K562 (cell line): ENCODE data around the gene PLSCR3. TPM values are rescaled to one million over a fixed set of nuclear protein-coding genes. Genes with fewer than 3 reads are reported as not detected.

ENCODE experiments used
- BDP1 ChIP-seq: IDR thresholded peaks from 3 replicates; pipeline ENCODE4 v1.6.1; 2011; ENCODE audit not compliant: insufficient read length, insufficient read depth
- BRD4 ChIP-seq: fragments of 200-600 bp; sonication (generic); IDR thresholded peaks from 2 replicates; pipeline ENCODE4 v1.6.1; 2017; ENCODE audit warnings: inconsistent platforms
- CEBPB ChIP-seq: fragments of 450-650 bp; IDR thresholded peaks from 2 replicates; pipeline ENCODE4 v1.6.1; 2016; ENCODE audit warnings: missing genetic modification characterization, missing compliant biosample characterization
- ILF3 ChIP-seq: fragments of 450-650 bp; IDR thresholded peaks from 2 replicates; pipeline ENCODE4 v1.6.1; 2018; ENCODE audit warnings: antibody characterized with exemption, mild to moderate bottlenecking, moderate library complexity, borderline replicate concordance
- JUNB ChIP-seq: fragments of 450-650 bp; formaldehyde crosslinking; conservative IDR thresholded peaks from 2 replicates; pipeline ENCODE4 v1.4.0; 2020; ENCODE audit warnings: mild to moderate bottlenecking
- MED1 ChIP-seq: sonication (generic); formaldehyde crosslinking; IDR thresholded peaks from 2 replicates; pipeline ENCODE4 v1.8.1; 2023; ENCODE audit warnings: missing genetic modification reagents, borderline replicate concordance
- MYC ChIP-seq, 2 experiments: fragments of 250-450 bp in 1 of 2; sonication (Bioruptor Pico) in 1 of 2; IDR thresholded peaks; 2 replicates each; pipeline versions ENCODE4 v1.5.1 to v1.6.1; 2012 to 2021; ENCODE audit warnings: low read depth in 2 of 2, borderline replicate concordance in 1 of 2, improper control_type of control experiment in 1 of 2, low read length in 1 of 2, mild to moderate bottlenecking in 1 of 2, moderate library complexity in 1 of 2
- NCOA2 ChIP-seq, 2 experiments: fragments of 450-650 bp; IDR thresholded peaks; 2 replicates each; pipeline ENCODE4 v1.6.1; 2018; ENCODE audit warnings: mild to moderate bottlenecking in 2 of 2, moderate library complexity in 1 of 2; ENCODE audit not compliant: partially characterized antibody in 2 of 2
- NFRKB ChIP-seq: fragments of 450-650 bp; IDR thresholded peaks from 2 replicates; pipeline ENCODE4 v1.6.1; 2016; ENCODE audit warnings: low read depth
- NR2C2 ChIP-seq, 2 experiments: fragments of 200-800 bp in 1 of 2; sonication (Bioruptor generic) in 1 of 2; sonication (generic) in 1 of 2; formaldehyde crosslinking in 1 of 2; IDR thresholded peaks; 2 replicates each; pipeline versions ENCODE4 v1.6.1 to v1.8.0; 2016 to 2022; ENCODE audit warnings: mild to moderate bottlenecking in 1 of 2, missing compliant biosample characterization in 1 of 2, missing genetic modification characterization in 1 of 2, missing genetic modification reagents in 1 of 2
- SETDB1 ChIP-seq: IDR thresholded peaks from one replicate; pipeline ENCODE4 v1.6.1; 2012; ENCODE audit warnings: low read length, control low read depth, inconsistent platforms
- SP2 ChIP-seq: IDR thresholded peaks from 2 replicates; pipeline ENCODE4 v1.6.1; 2011; ENCODE audit warnings: mild to moderate bottlenecking, low read depth, low read length, moderate library complexity; ENCODE audit not compliant: poor library complexity, severe bottlenecking; ENCODE audit errors: extremely low read depth
- TBL1XR1 ChIP-seq, 2 experiments: IDR thresholded peaks; 2 replicates each; pipeline ENCODE4 v1.6.1; 2012; ENCODE audit warnings: improper control_type of control experiment in 2 of 2, low read length in 2 of 2, mild to moderate bottlenecking in 1 of 2
- WHSC1 ChIP-seq: IDR thresholded peaks from one replicate; pipeline ENCODE4 v1.6.1; 2012; ENCODE audit warnings: low read length, control low read depth, inconsistent platforms
- XRCC4 ChIP-seq: IDR thresholded peaks from one replicate; pipeline ENCODE4 v1.6.1; 2011; ENCODE audit not compliant: insufficient read depth, insufficient read length; ENCODE audit errors: extremely low read depth
- ZEB2 ChIP-seq: fragments of 450-650 bp; IDR thresholded peaks from 2 replicates; pipeline ENCODE4 v1.6.1; 2016
- ZNF143 ChIP-seq: sonication (generic); formaldehyde crosslinking; IDR thresholded peaks from 2 replicates; pipeline ENCODE4 v1.9.0; 2022; ENCODE audit warnings: mild to moderate bottlenecking, missing genetic modification reagents
- polyA plus RNA-seq, 8 experiments: library from polyadenylated mRNA; depleted of rRNA in 4 of 8; stranded (reverse) in 5 of 8; unstranded in 3 of 8; fragments of >200 nt; fragmentation: Nextera tagmentation in 2 of 8; fragmentation: Illumina TruSeq in 1 of 8; extraction: Ambion mirVana in 2 of 8; extraction: Trizol in 1 of 8; gene quantifications; 2 replicates each; pipeline versions ENCODE4 v1.2.1 to v1.2.3, GENCODE V29; 2011 to 2014; ENCODE audit warnings: inconsistent platforms in 1 of 8, missing spikeins in 1 of 8
- total RNA-seq, 7 experiments: library from RNA; depleted of rRNA in 6 of 7; stranded (reverse); fragments of >200 nt in 6 of 7; fragmentation: Illumina TruSeq in 2 of 7; extraction: Trizol in 2 of 7; gene quantifications; 2 replicates each; pipeline versions ENCODE4 v1.2.1 to v1.2.3, GENCODE V29; 2011 to 2021; ENCODE audit warnings: low replicate concordance in 1 of 7
- TF ChIP-seq, protein P1 (sequence below): fragments of 450-650 bp; formaldehyde crosslinking; IDR thresholded peaks from 2 replicates; pipeline ENCODE4 v1.4.0; 2020; ENCODE audit warnings: mild to moderate bottlenecking, moderate library complexity
- TF ChIP-seq, protein P2 (sequence below), 2 experiments: fragments of 450-650 bp in 1 of 2; sonication (generic) in 1 of 2; formaldehyde crosslinking; conservative IDR thresholded peaks; 2 replicates each; pipeline versions ENCODE4 v1.4.0 to v1.8.1; 2020 to 2022; ENCODE audit warnings: mild to moderate bottlenecking in 1 of 2, missing genetic modification reagents in 1 of 2
- TF ChIP-seq, protein P3 (sequence below): IDR thresholded peaks from 2 replicates; pipeline ENCODE4 v1.6.1; 2011; ENCODE audit warnings: borderline replicate concordance, low read depth, mild to moderate bottlenecking, moderate library complexity, low read length; ENCODE audit not compliant: insufficient read depth, poor library complexity, severe bottlenecking
- TF ChIP-seq, protein P4 (sequence below): fragments of 450-650 bp; IDR thresholded peaks from 2 replicates; pipeline ENCODE4 v1.6.1; 2017; ENCODE audit warnings: antibody characterized with exemption

The PLSCR3 gene
- total and polyA plus RNA-seq, 9 of the 15 experiments (the other 6 are each of a cell fraction or from before 2014, with no cell fraction given) = 3.2 to 16.8 (median 4.5) TPM

DNA sequence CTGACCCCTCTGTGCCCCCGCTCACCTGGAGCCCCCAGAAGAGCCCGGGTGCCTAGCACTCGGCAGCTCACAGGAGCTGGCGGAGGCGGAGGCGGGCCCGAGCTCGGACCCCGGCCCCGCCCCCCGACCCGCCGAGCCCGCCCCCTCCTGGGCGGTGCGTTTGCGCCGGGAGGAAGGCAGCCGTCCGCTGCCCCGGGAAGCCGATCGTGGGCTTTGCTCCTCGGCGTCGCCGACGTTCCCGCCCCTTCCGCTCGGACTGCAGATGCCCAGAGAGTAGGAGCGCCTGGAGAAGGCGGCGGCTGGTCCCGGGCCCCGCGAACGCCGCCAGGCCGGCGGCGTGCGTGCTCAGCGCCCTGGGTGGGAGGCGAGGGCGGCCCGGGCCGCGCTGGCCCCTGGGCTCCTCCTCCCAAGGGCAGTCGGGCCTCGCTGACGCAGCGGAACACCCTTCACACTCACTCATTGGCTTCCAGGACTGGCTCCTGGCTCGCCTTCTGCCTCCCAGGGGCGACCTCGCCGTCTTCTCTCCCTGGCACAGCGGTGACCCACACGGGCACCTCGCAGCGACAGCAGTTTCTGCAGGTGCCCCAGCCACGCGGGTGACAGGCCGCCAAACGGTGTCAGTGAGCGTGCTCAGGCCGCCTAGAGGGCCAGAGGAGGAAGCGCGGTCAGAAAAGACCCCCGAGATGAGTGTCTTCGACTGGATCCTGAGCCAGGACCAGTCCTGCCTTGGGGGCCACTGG is at the start of gene PLSCR3 (continued):
- no peak for TF ChIP-seq NR2C2 (CRISPR knock-in tag; IDR thresholded peaks at IDR 0.05)
- TF ChIP-seq NR2C2 (tag; IDR thresholded peaks at IDR 0.05) = peak; percentile 59
- TF ChIP-seq MED1 (CRISPR knock-in tag) = no peak
- TF ChIP-seq MYC (IDR thresholded peaks at IDR 0.05; ENCODE audit: low read depth, low read length) = peak; percentile 60; the same call in 1 of the 2 replicates
- no peak for TF ChIP-seq MYC (CRISPR knock-in tag; IDR thresholded peaks at IDR 0.05; ENCODE audit: borderline replicate concordance, low read depth)
- TF ChIP-seq SP2 = no peak
- TF ChIP-seq NCOA2 (IDR thresholded peaks at IDR 0.05; ENCODE audit: partially characterized antibody in 2 of 2) = no peak
- no peak for TF ChIP-seq XRCC4
- TF ChIP-seq, protein P1, sequence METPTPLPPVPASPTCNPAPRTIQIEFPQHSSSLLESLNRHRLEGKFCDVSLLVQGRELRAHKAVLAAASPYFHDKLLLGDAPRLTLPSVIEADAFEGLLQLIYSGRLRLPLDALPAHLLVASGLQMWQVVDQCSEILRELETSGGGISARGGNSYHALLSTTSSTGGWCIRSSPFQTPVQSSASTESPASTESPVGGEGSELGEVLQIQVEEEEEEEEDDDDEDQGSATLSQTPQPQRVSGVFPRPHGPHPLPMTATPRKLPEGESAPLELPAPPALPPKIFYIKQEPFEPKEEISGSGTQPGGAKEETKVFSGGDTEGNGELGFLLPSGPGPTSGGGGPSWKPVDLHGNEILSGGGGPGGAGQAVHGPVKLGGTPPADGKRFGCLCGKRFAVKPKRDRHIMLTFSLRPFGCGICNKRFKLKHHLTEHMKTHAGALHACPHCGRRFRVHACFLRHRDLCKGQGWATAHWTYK (CRISPR knock-in tag) = no peak
- no peak for TF ChIP-seq JUNB (CRISPR knock-in tag)
- no peak for TF ChIP-seq TBL1XR1 (IDR thresholded peaks at IDR 0.05; ENCODE audit: low read length in 2 of 2)
- TF ChIP-seq, protein P2, sequence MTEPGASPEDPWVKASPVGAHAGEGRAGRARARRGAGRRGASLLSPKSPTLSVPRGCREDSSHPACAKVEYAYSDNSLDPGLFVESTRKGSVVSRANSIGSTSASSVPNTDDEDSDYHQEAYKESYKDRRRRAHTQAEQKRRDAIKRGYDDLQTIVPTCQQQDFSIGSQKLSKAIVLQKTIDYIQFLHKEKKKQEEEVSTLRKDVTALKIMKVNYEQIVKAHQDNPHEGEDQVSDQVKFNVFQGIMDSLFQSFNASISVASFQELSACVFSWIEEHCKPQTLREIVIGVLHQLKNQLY (CRISPR knock-in tag; conservative IDR thresholded peaks at IDR 0.05) = no peak
- TF ChIP-seq ILF3 = no peak
- TF ChIP-seq SETDB1 = no peak
- TF ChIP-seq BDP1 = no peak
- TF ChIP-seq ZEB2 = no peak
- no peak for TF ChIP-seq WHSC1
- no peak for TF ChIP-seq CEBPB
- TF ChIP-seq ZNF143 (CRISPR knock-in tag) = no peak
- TF ChIP-seq BRD4 = no peak
- TF ChIP-seq, protein P3, sequence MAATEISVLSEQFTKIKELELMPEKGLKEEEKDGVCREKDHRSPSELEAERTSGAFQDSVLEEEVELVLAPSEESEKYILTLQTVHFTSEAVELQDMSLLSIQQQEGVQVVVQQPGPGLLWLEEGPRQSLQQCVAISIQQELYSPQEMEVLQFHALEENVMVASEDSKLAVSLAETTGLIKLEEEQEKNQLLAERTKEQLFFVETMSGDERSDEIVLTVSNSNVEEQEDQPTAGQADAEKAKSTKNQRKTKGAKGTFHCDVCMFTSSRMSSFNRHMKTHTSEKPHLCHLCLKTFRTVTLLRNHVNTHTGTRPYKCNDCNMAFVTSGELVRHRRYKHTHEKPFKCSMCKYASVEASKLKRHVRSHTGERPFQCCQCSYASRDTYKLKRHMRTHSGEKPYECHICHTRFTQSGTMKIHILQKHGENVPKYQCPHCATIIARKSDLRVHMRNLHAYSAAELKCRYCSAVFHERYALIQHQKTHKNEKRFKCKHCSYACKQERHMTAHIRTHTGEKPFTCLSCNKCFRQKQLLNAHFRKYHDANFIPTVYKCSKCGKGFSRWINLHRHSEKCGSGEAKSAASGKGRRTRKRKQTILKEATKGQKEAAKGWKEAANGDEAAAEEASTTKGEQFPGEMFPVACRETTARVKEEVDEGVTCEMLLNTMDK = peak; percentile 64
- TF ChIP-seq, protein P4, sequence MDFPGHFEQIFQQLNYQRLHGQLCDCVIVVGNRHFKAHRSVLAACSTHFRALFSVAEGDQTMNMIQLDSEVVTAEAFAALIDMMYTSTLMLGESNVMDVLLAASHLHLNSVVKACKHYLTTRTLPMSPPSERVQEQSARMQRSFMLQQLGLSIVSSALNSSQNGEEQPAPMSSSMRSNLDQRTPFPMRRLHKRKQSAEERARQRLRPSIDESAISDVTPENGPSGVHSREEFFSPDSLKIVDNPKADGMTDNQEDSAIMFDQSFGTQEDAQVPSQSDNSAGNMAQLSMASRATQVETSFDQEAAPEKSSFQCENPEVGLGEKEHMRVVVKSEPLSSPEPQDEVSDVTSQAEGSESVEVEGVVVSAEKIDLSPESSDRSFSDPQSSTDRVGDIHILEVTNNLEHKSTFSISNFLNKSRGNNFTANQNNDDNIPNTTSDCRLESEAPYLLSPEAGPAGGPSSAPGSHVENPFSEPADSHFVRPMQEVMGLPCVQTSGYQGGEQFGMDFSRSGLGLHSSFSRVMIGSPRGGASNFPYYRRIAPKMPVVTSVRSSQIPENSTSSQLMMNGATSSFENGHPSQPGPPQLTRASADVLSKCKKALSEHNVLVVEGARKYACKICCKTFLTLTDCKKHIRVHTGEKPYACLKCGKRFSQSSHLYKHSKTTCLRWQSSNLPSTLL = no peak
- TF ChIP-seq NFRKB = no peak
